Measurements from ENCODE around the gene VIPR2. TPM values are rescaled to one million over a fixed set of nuclear protein-coding genes. Genes with fewer than 3 reads are reported as not detected.

VIPR2 gene
- total RNA-seq, 6 donors from 2014 or later: 0.30 to 0.74 (median 0.40) TPM; not detected in 3

- H3K4me3 ChIP-seq: no peak overlapping the region
- TF ChIP-seq EP300 (IDR thresholded peaks at IDR 0.05) (no peak), POLR2AphosphoS5 (IDR thresholded peaks at IDR 0.05) (no peak), CTCF (IDR thresholded peaks at IDR 0.05) (no peak), POLR2A (IDR thresholded peaks at IDR 0.05) (no peak)
- no peaks in the 10 kb centered on the region for H3K9me3 ChIP-seq
- H3K36me3 ChIP-seq: no peaks in the 10 kb centered on the region
- ATAC-seq (ENCODE audit: low FRiP score in 2 of 2): no peak
- H3K4me1 ChIP-seq: no peaks in the 10 kb centered on the region
- no peak overlapping the region for H3K27ac ChIP-seq
- H3K27me3 ChIP-seq: no peaks in the 10 kb centered on the region
- 82 to 89% methylated on average over 9 to 13 of the region's 13 CpGs for WGBS, 2 donors
- no peak for DNase-seq
Observed at GRCh38 chr7:159152816-159153215, 8.1 kb upstream of the VIPR2 start.

GRCh38 chr7:159151231-159151630 lies 6.6 kb upstream of the VIPR2 start:
- TF ChIP-seq POLR2A (IDR thresholded peaks at IDR 0.05) (no peak), POLR2AphosphoS5 (IDR thresholded peaks at IDR 0.05) (no peak), CTCF (IDR thresholded peaks at IDR 0.05) (no peak), EP300 (IDR thresholded peaks at IDR 0.05) (no peak)
- no peak overlapping the region for H3K27ac ChIP-seq

GRCh38 chr7:159149488-159149887 lies 4.8 kb upstream of the VIPR2 start:
- peaks cover 0 to 11% (median 5%) of the 10 kb centered on the region in 4 donors for H3K27me3 ChIP-seq
- H3K9me3 ChIP-seq: no peaks in the 10 kb centered on the region
- H3K4me3 ChIP-seq: no peak overlapping the region
- peaks cover 2 to 9% (median 6%) of the 10 kb centered on the region in 4 donors for H3K4me1 ChIP-seq
- ATAC-seq (ENCODE audit: low FRiP score in 2 of 2): no peak
- 86% methylated on average over 7 to 8 of the region's 8 CpGs for WGBS, 2 donors
- H3K36me3 ChIP-seq: no peaks in the 10 kb centered on the region
- TF ChIP-seq CTCF (IDR thresholded peaks at IDR 0.05) (no peak), POLR2A (IDR thresholded peaks at IDR 0.05) (no peak), POLR2AphosphoS5 (IDR thresholded peaks at IDR 0.05) (no peak), EP300 (IDR thresholded peaks at IDR 0.05) (no peak)
- DNase-seq: no peak
- H3K27ac ChIP-seq: no peak overlapping the region

More at GRCh38 chr7:159151231-159151630, 6.6 kb upstream of the VIPR2 start:
- ATAC-seq (ENCODE audit: low FRiP score in 2 of 2) (no peak), DNase-seq (no peak)
- Histone ChIP-seq H3K4me1 (no peaks in the 10 kb centered on the region), H3K9me3 (no peaks in the 10 kb centered on the region), H3K27me3 (no peaks in the 10 kb centered on the region), H3K36me3 (no peaks in the 10 kb centered on the region), H3K4me3 (no peak overlapping the region)
- WGBS, 2 donors: 73 to 92% methylated on average over 5 to 8 of the region's 8 CpGs

GRCh38 chr7:159148430-159149395 lies 4.0 kb upstream of the VIPR2 start:
- no peak for DNase-seq
- ATAC-seq (ENCODE audit: low FRiP score in 2 of 2): no peak
- H3K27me3 ChIP-seq: peaks cover 0 to 18% (median 8%) of the 10 kb centered on the region in 4 donors

More at GRCh38 chr7:159148430-159149395, 4.0 kb upstream of the VIPR2 start:
- H3K4me3 ChIP-seq: no peak overlapping the region
- H3K4me1 ChIP-seq: peaks cover 8 to 17% (median 14%) of the 10 kb centered on the region in 4 donors
- no peak for TF ChIP-seq EP300 (IDR thresholded peaks at IDR 0.05)
- TF ChIP-seq CTCF (IDR thresholded peaks at IDR 0.05): no peak
- no peak for TF ChIP-seq POLR2A (IDR thresholded peaks at IDR 0.05)
- TF ChIP-seq POLR2AphosphoS5 (IDR thresholded peaks at IDR 0.05): no peak
- no peak overlapping the region for H3K27ac ChIP-seq
- WGBS, 2 donors: 87 to 94% methylated on average over 8 to 17 of the region's 17 CpGs
- H3K9me3 ChIP-seq: no peaks in the 10 kb centered on the region
- no peaks in the 10 kb centered on the region for H3K36me3 ChIP-seq
